GM23338 (cell line): Measurements from ENCODE around the gene BNIPL. TPM values are rescaled to one million over a fixed set of nuclear protein-coding genes. Genes with fewer than 3 reads are reported as not detected.

Experiments
- ATAC-seq: fragments of 200-7000 bp; cut with Tn5 transposase; 3 replicates; pipeline ENCODE4 v1.9.1; 2020
- DNase-seq: peaks from one replicate; pipeline ENCODE4 v3.0.0-alpha.2; 2015; ENCODE audit warnings: low spot score
- H2AFZ ChIP-seq: fragments of 200-600 bp; sonication (generic); 2 replicates; pipeline ENCODE4 v1.8.0; 2016; ENCODE audit warnings: antibody characterized with exemption, mild to moderate bottlenecking, moderate library complexity
- H3F3A ChIP-seq: fragments of 200-600 bp; sonication (generic); replicated peaks from 2 replicates; pipeline ENCODE4 v1.8.0; 2017; ENCODE audit warnings: antibody characterized with exemption, mixed run types, low read depth
- H3K27ac ChIP-seq: fragments of 200-600 bp; sonication (generic); 2 replicates; pipeline ENCODE4 v1.6.1; 2016; ENCODE audit warnings: low read depth
- H3K27me3 ChIP-seq: fragments of 200-600 bp; sonication (generic); 2 replicates; pipeline ENCODE4 v1.8.0; 2016; ENCODE audit warnings: mild to moderate bottlenecking, mixed run types, moderate library complexity; ENCODE audit not compliant: insufficient read depth
- H3K36me3 ChIP-seq: fragments of 200-600 bp; sonication (generic); 2 replicates; pipeline ENCODE4 v1.8.0; 2016; ENCODE audit warnings: mild to moderate bottlenecking; ENCODE audit not compliant: insufficient read depth
- H3K4me1 ChIP-seq: fragments of 200-600 bp; sonication (generic); 2 replicates; pipeline ENCODE4 v1.8.0; 2016; ENCODE audit warnings: mild to moderate bottlenecking, moderate library complexity; ENCODE audit not compliant: insufficient read depth
- H3K4me2 ChIP-seq: fragments of 200-600 bp; sonication (generic); 2 replicates; pipeline ENCODE4 v1.7.1; 2017; ENCODE audit warnings: mixed run types
- H3K4me3 ChIP-seq: fragments of 200-600 bp; sonication (generic); 2 replicates; pipeline ENCODE4 v1.6.1; 2016; ENCODE audit warnings: mixed run types
- H3K79me2 ChIP-seq: fragments of 200-600 bp; sonication (generic); replicated peaks from 2 replicates; pipeline ENCODE4 v1.8.0; 2017; ENCODE audit warnings: mild to moderate bottlenecking; ENCODE audit not compliant: insufficient read depth
- H3K9me2 ChIP-seq: fragments of 200-600 bp; sonication (generic); 2 replicates; pipeline ENCODE4 v1.8.0; 2017; ENCODE audit not compliant: insufficient read depth
- H4K20me1 ChIP-seq: fragments of 200-600 bp; sonication (generic); replicated peaks from 2 replicates; pipeline ENCODE4 v1.8.0; 2017; ENCODE audit warnings: mild to moderate bottlenecking; ENCODE audit not compliant: insufficient read depth
- H3K27ac Mint-ChIP-seq: 2 replicates; pipeline ENCODE4 v1.8.0; 2020; ENCODE audit warnings: inconsistent platforms, mild to moderate bottlenecking, moderate library complexity, mixed read lengths
- H3K27me3 Mint-ChIP-seq: 3 replicates; pipeline ENCODE4 v1.8.0; 2022; ENCODE audit warnings: low read depth, mild to moderate bottlenecking, moderate library complexity, mixed read lengths, inconsistent platforms; ENCODE audit not compliant: insufficient read depth, poor library complexity
- H3K36me3 Mint-ChIP-seq: 3 replicates; pipeline ENCODE4 v1.8.0; 2021; ENCODE audit warnings: low read depth, mild to moderate bottlenecking, inconsistent platforms, moderate library complexity, mixed read lengths
- H3K4me1 Mint-ChIP-seq: 3 replicates; pipeline ENCODE4 v1.8.0; 2020; ENCODE audit warnings: mild to moderate bottlenecking, inconsistent platforms, mixed read lengths
- H3K4me3 Mint-ChIP-seq: 3 replicates; pipeline ENCODE4 v1.8.0; 2021; ENCODE audit warnings: moderate library complexity, mild to moderate bottlenecking, inconsistent platforms, mixed read lengths
- H3K9me3 Mint-ChIP-seq: 3 replicates; pipeline ENCODE4 v1.8.0; 2020; ENCODE audit warnings: moderate library complexity, mild to moderate bottlenecking, inconsistent platforms, mixed read lengths
- CREB1 ChIP-seq: fragments of 250-450 bp; sonication (Bioruptor Pico); IDR thresholded peaks from 2 replicates; pipeline ENCODE4 v1.5.0; 2020; ENCODE audit warnings: low read depth, mild to moderate bottlenecking, moderate library complexity
- CTCF ChIP-seq, 2 experiments: fragments of 200-600 bp in 1 of 2; sonication (generic) in 1 of 2; conservative IDR thresholded peaks; 2 replicates each; pipeline versions ENCODE4 v1.5.1 to v1.6.1; 2016 to 2017; ENCODE audit warnings: antibody characterized with exemption in 2 of 2, low read depth in 2 of 2, mild to moderate bottlenecking in 2 of 2, moderate library complexity in 1 of 2
- ETS1 ChIP-seq: IDR thresholded peaks from 2 replicates; pipeline ENCODE4 v1.6.1; 2016; ENCODE audit warnings: antibody characterized with exemption
- EZH2 ChIP-seq: fragments of 200-600 bp; sonication (generic); IDR thresholded peaks from one replicate; pipeline ENCODE4 v1.8.0; 2017; ENCODE audit warnings: antibody characterized with exemption, mild to moderate bottlenecking, low read depth; ENCODE audit not compliant: unreplicated experiment
- EZH2phosphoT487 ChIP-seq: fragments of 200-600 bp; sonication (generic); IDR thresholded peaks from one replicate; pipeline ENCODE4 v1.8.1; 2018; ENCODE audit warnings: antibody characterized with exemption; ENCODE audit not compliant: unreplicated experiment
- JUNB ChIP-seq: IDR thresholded peaks from one replicate; pipeline ENCODE4 v1.6.1; 2016; ENCODE audit warnings: antibody characterized with exemption; ENCODE audit not compliant: unreplicated experiment
- NANOG ChIP-seq: IDR thresholded peaks from 2 replicates; pipeline ENCODE4 v1.6.1; 2016; ENCODE audit warnings: antibody characterized with exemption, borderline replicate concordance
- POLR2AphosphoS5 ChIP-seq: IDR thresholded peaks from 2 replicates; pipeline ENCODE4 v1.6.1; 2016; ENCODE audit warnings: antibody characterized with exemption, low read depth
- STAT1 ChIP-seq: IDR thresholded peaks from one replicate; pipeline ENCODE4 v1.6.1; 2016; ENCODE audit warnings: antibody characterized with exemption; ENCODE audit not compliant: unreplicated experiment
- ZNF114 ChIP-seq: fragments of 250-450 bp; sonication (Bioruptor Pico); IDR thresholded peaks from 2 replicates; pipeline ENCODE4 v1.5.0; 2020; ENCODE audit warnings: mild to moderate bottlenecking, moderate library complexity
- ZNF331 ChIP-seq: fragments of 250-450 bp; sonication (Bioruptor Pico); IDR thresholded peaks from 2 replicates; pipeline ENCODE4 v1.5.0; 2020; ENCODE audit warnings: low read depth, mild to moderate bottlenecking, moderate library complexity
- ZNF462 ChIP-seq: fragments of 250-450 bp; sonication (Bioruptor Pico); IDR thresholded peaks from 2 replicates; pipeline ENCODE4 v1.5.0; 2020; ENCODE audit warnings: mild to moderate bottlenecking, moderate library complexity
- polyA plus RNA-seq: library from polyadenylated mRNA; unstranded; fragments of >200 nt; fragmentation: Nextera tagmentation; extraction: Ambion mirVana; gene quantifications from 2 replicates; pipeline ENCODE4 v1.2.1, GENCODE V29; 2016
- total RNA-seq: library from RNA; depleted of rRNA; stranded (reverse); fragments of >200 nt; shearing (Covaris generic); gene quantifications from 2 replicates; pipeline ENCODE4 v1.2.3, GENCODE V29; 2014

Gene BNIPL
- total and polyA plus RNA-seq, 2 experiments from 2014 or later = 0.91 to 1.2 TPM

GRCh38 chr1:151039521-151039920 is 3.1 kb downstream of the BNIPL start (continued):
- TF ChIP-seq ZNF462 = no peak
- TF ChIP-seq POLR2AphosphoS5 = no peak
- TF ChIP-seq NANOG = no peak
- TF ChIP-seq STAT1 = no peak
- TF ChIP-seq EZH2phosphoT487 = no peak
- no peak for TF ChIP-seq ZNF114
- no peak for TF ChIP-seq JUNB
- no peak for TF ChIP-seq EZH2

GRCh38 chr1:151043163-151043562 is 6.8 kb downstream of the BNIPL start:
- Histone ChIP-seq H3K4me2 (no peak overlapping the region), H3K36me3 (no peaks in the 10 kb centered on the region), H3K4me1 (peaks cover 15% of the 10 kb centered on the region), H3K79me2 (no peaks in the 10 kb centered on the region), H3K9me2 (no peaks in the 10 kb centered on the region), H3F3A (peaks cover 21% of the 10 kb centered on the region), H2AFZ (no peak overlapping the region), H3K4me3 (no peak overlapping the region), H4K20me1 (no peaks in the 10 kb centered on the region), H3K27ac (no peak overlapping the region), H3K27me3 (no peaks in the 10 kb centered on the region)
- H3K4me1 Mint-ChIP-seq = peaks cover 18% of the 10 kb centered on the region
- no peak for ATAC-seq
- H3K9me3 Mint-ChIP-seq = no peaks in the 10 kb centered on the region
- no peak for DNase-seq
- H3K36me3 Mint-ChIP-seq = no peaks in the 10 kb centered on the region; the same call in 2 of the 3 replicates
- no peak overlapping the region for H3K4me3 Mint-ChIP-seq
- no peak overlapping the region for H3K27ac Mint-ChIP-seq
- peaks cover 6% of the 10 kb centered on the region for H3K27me3 Mint-ChIP-seq
- TF ChIP-seq EZH2 (no peak), ETS1 (no peak), CTCF (conservative IDR thresholded peaks at IDR 0.05; ENCODE audit: low read depth in 2 of 2) (no peak), STAT1 (no peak), POLR2AphosphoS5 (no peak), EZH2phosphoT487 (no peak), ZNF114 (no peak), ZNF331 (CRISPR knock-in tag) (no peak), NANOG (no peak), JUNB (no peak), CREB1 (CRISPR knock-in tag) (no peak)
